Esophagus muscularis mucosa (tissue), 4 donors: ENCODE data around the gene NBAS. TPM values are rescaled to one million over a fixed set of nuclear protein-coding genes. Genes with fewer than 3 reads are reported as not detected.

Experiments
- DNase-seq: peaks from one replicate; pipeline ENCODE4 v3.0.0-alpha.2; 2017; ENCODE audit errors: extremely low spot score
- H3K27ac ChIP-seq, 4 donors: fragments of 200-600 bp; sonication (generic); replicated peaks in 1 of 4; 1 replicate in 3 of 4; 2 replicates in 1 of 4; pipeline ENCODE4 v1.5.1; 2016 to 2019; ENCODE audit warnings: mild to moderate bottlenecking in 1 of 4
- H3K27me3 ChIP-seq, 4 donors: fragments of 200-600 bp; sonication (generic); one replicate each; pipeline versions ENCODE4 v1.5.1 to v1.6.0; 2016 to 2019
- H3K36me3 ChIP-seq, 4 donors: fragments of 200-600 bp; sonication (generic); one replicate each; pipeline ENCODE4 v1.5.1; 2016 to 2019
- H3K4me1 ChIP-seq, 4 donors: fragments of 200-600 bp; sonication (generic); one replicate each; pipeline ENCODE4 v1.5.1; 2016 to 2019
- H3K4me3 ChIP-seq, 4 donors: fragments of 200-600 bp; sonication (generic); 1 replicate in 2 of 4; 2 replicates in 2 of 4; pipeline ENCODE4 v1.5.1; 2016 to 2019; ENCODE audit warnings: mild to moderate bottlenecking in 4 of 4, moderate library complexity in 1 of 4
- H3K9me3 ChIP-seq, 4 donors: fragments of 200-600 bp; sonication (generic); 1 replicate in 3 of 4; 2 replicates in 1 of 4; pipeline ENCODE4 v1.5.1; 2016 to 2019
- CTCF ChIP-seq, 3 experiments: fragments of 200-600 bp in 2 of 3; fragments of 450-650 bp in 1 of 3; sonication (generic) in 2 of 3; IDR thresholded peaks; one replicate each; pipeline ENCODE4 v1.5.1; 2017 to 2019; ENCODE audit warnings: antibody characterized with exemption in 3 of 3, mild to moderate bottlenecking in 2 of 3, moderate library complexity in 1 of 3
- EP300 ChIP-seq: sonication (generic); formaldehyde crosslinking; IDR thresholded peaks from one replicate; pipeline ENCODE4 v1.6.1; 2017; ENCODE audit warnings: antibody characterized with exemption
- POLR2A ChIP-seq: fragments of 450-650 bp; IDR thresholded peaks from one replicate; pipeline ENCODE4 v1.6.1; 2017; ENCODE audit warnings: antibody characterized with exemption, moderate library complexity, mild to moderate bottlenecking, low read depth
- POLR2AphosphoS5 ChIP-seq, 2 donors: sonication (generic); formaldehyde crosslinking; IDR thresholded peaks; one replicate each; pipeline ENCODE4 v1.6.1; 2017; ENCODE audit warnings: antibody characterized with exemption in 2 of 2
- WGBS: methylation state at CpG from one replicate; pipeline ENCODE4 v1.1.5; 2018; 5-methylcytosine and 5-hydroxymethylcytosine counted together
- intact Hi-C: fragments of 100-400 bp; cut with DNase I; formaldehyde crosslinking; loops from one replicate; pipeline ENCODE4 v1.15.1; 2023
- total RNA-seq, 4 donors: library from RNA; depleted of rRNA; stranded (reverse); fragments of >200 nt; gene quantifications; one replicate each; pipeline versions ENCODE4 v1.1.0 to v1.2.1, GENCODE V29; 2016

NBAS gene
- total RNA-seq, 4 donors from 2014 or later, result 39.2 to 43.6 (median 42.0) TPM

GRCh38 chr2:15601681-15602080 lies 40.5 kb upstream of the NBAS start:
- TF ChIP-seq POLR2A (no peak), POLR2AphosphoS5 (IDR thresholded peaks at IDR 0.05) (no peak), EP300 (no peak), CTCF (IDR thresholded peaks at IDR 0.05) (no peak)

GRCh38 chr2:15599994-15600393 lies 38.9 kb upstream of the NBAS start:
- Histone ChIP-seq H3K4me3 (no peak overlapping the region), H3K9me3 (no peaks in the 10 kb centered on the region), H3K4me1 (no peaks in the 10 kb centered on the region), H3K36me3 (peaks cover 78 to 100% (median 90%) of the 10 kb centered on the region in 4 donors), H3K27me3 (no peaks in the 10 kb centered on the region), H3K27ac (no peak overlapping the region)
- DNase-seq, result no peak
- WGBS, result 83% methylated on average over 1 of the region's 1 CpG
- TF ChIP-seq EP300 (no peak), POLR2A (no peak), CTCF (IDR thresholded peaks at IDR 0.05) (no peak), POLR2AphosphoS5 (IDR thresholded peaks at IDR 0.05) (no peak)
- intact Hi-C loops, result no loop called here

More at GRCh38 chr2:15601681-15602080, 40.5 kb upstream of the NBAS start:
- DNase-seq, result no peak
- Histone ChIP-seq H3K4me3 (no peak overlapping the region), H3K36me3 (peaks cover 85 to 100% (median 93%) of the 10 kb centered on the region in 4 donors), H3K27ac (no peak overlapping the region), H3K9me3 (no peaks in the 10 kb centered on the region), H3K27me3 (no peaks in the 10 kb centered on the region), H3K4me1 (no peaks in the 10 kb centered on the region)
- intact Hi-C loops, result no loop called here
- WGBS, result 100% methylated on average over 1 of the region's 1 CpG

GRCh38 chr2:15596968-15597367 lies 35.8 kb upstream of the NBAS start:
- WGBS, result 80% methylated on average over 4 of the region's 4 CpGs
- peaks cover 49 to 71% (median 60%) of the 10 kb centered on the region in 4 donors for H3K36me3 ChIP-seq
- intact Hi-C loops, result no loop called here

GRCh38 chr2:15596350-15596749 lies 35.2 kb upstream of the NBAS start:
- Histone ChIP-seq H3K36me3 (peaks cover 43 to 65% (median 54%) of the 10 kb centered on the region in 4 donors), H3K4me3 (no peak overlapping the region), H3K27me3 (no peaks in the 10 kb centered on the region), H3K9me3 (no peaks in the 10 kb centered on the region), H3K27ac (no peak overlapping the region), H3K4me1 (peaks cover 18 to 28% (median 25%) of the 10 kb centered on the region in 4 donors)
- no peak for TF ChIP-seq POLR2AphosphoS5 (IDR thresholded peaks at IDR 0.05)
- no peak for TF ChIP-seq EP300
- TF ChIP-seq CTCF (IDR thresholded peaks at IDR 0.05), result no peak
- TF ChIP-seq POLR2A, result no peak
- no peak for DNase-seq
- WGBS, result 85% methylated on average over 2 of the region's 2 CpGs
- intact Hi-C loops, result no loop called here

More at GRCh38 chr2:15596968-15597367, 35.8 kb upstream of the NBAS start:
- H3K4me3 ChIP-seq, result no peak overlapping the region
- TF ChIP-seq CTCF (IDR thresholded peaks at IDR 0.05) (no peak), POLR2AphosphoS5 (IDR thresholded peaks at IDR 0.05) (no peak), EP300 (no peak), POLR2A (no peak)
- H3K4me1 ChIP-seq, result peaks cover 16 to 26% (median 24%) of the 10 kb centered on the region in 4 donors
- DNase-seq, result no peak
- no peaks in the 10 kb centered on the region for H3K27me3 ChIP-seq
- no peaks in the 10 kb centered on the region for H3K9me3 ChIP-seq
- no peak overlapping the region for H3K27ac ChIP-seq

GRCh38 chr2:15595936-15596335 lies 34.8 kb upstream of the NBAS start:
- Histone ChIP-seq H3K27me3 (no peaks in the 10 kb centered on the region), H3K9me3 (no peaks in the 10 kb centered on the region), H3K36me3 (peaks cover 39 to 61% (median 50%) of the 10 kb centered on the region in 4 donors), H3K4me1 (peaks cover 22 to 32% (median 30%) of the 10 kb centered on the region in 4 donors), H3K27ac (no peak overlapping the region), H3K4me3 (no peak overlapping the region)
- TF ChIP-seq POLR2AphosphoS5 (IDR thresholded peaks at IDR 0.05), result no peak
- TF ChIP-seq EP300, result no peak
- TF ChIP-seq CTCF (IDR thresholded peaks at IDR 0.05), result no peak
- no peak for TF ChIP-seq POLR2A
- no peak for DNase-seq
- WGBS, result 96% methylated on average over 4 of the region's 4 CpGs
- intact Hi-C loops, result no loop called here
